Measurements from ENCODE around the gene KIF25. TPM values are rescaled to one million over a fixed set of nuclear protein-coding genes. Genes with fewer than 3 reads are reported as not detected.

The KIF25 gene
- total RNA-seq (2014; rRNA removed; shearing (Covaris generic)), result not detected in 2 replicates

GRCh38 chr6:167997642-167998041 is at the start of gene KIF25:
KIF25 (plus strand) TSS chr6:167997671; CDS start chr6:168029586, 31,915 bp downstream.
- no peak for DNase-seq (ENCODE audit: low read depth)

- no peak for DNase-seq (ENCODE audit: low read depth)
These were observed 49.8 kb upstream of the KIF25 start for GRCh38 chr6:167947716-167948115.

- DNase-seq (ENCODE audit: low read depth), result no peak
These were observed 48.8 kb upstream of the KIF25 start for GRCh38 chr6:167948716-167949115.

GRCh38 chr6:167949121-167949684 is 48.3 kb upstream of the KIF25 start:
- no peak for DNase-seq (ENCODE audit: low read depth)

- DNase-seq (ENCODE audit: low read depth), result no peak
These were observed 45.5 kb upstream of the KIF25 start for GRCh38 chr6:167951781-167952511.

GRCh38 chr6:167952512-167952859 is 45.0 kb upstream of the KIF25 start:
- no peak for DNase-seq (ENCODE audit: low read depth)

- DNase-seq (ENCODE audit: low read depth), result no peak
These were observed 43.9 kb upstream of the KIF25 start for GRCh38 chr6:167953551-167953950.

GRCh38 chr6:167954151-167954550 is 43.3 kb upstream of the KIF25 start:
- no peak for DNase-seq (ENCODE audit: low read depth)

GRCh38 chr6:167956491-167956890 is 41.0 kb upstream of the KIF25 start:
- no peak for DNase-seq (ENCODE audit: low read depth)

GRCh38 chr6:167956983-167957492 is 40.4 kb upstream of the KIF25 start:
- DNase-seq (ENCODE audit: low read depth), result peak; percentile 7

- no peak for DNase-seq (ENCODE audit: low read depth)
These were observed 39.8 kb upstream of the KIF25 start for GRCh38 chr6:167957626-167958025.

- DNase-seq (ENCODE audit: low read depth), result no peak
These were observed 36.9 kb upstream of the KIF25 start for GRCh38 chr6:167960579-167960978.

- no peak for DNase-seq (ENCODE audit: low read depth)
These were observed 34.8 kb upstream of the KIF25 start for GRCh38 chr6:167962711-167963110.

GRCh38 chr6:167963589-167964057 is 33.8 kb upstream of the KIF25 start:
- no peak for DNase-seq (ENCODE audit: low read depth)

GRCh38 chr6:167965592-167966539 is 31.6 kb upstream of the KIF25 start:
- DNase-seq (ENCODE audit: low read depth), result no peak

- no peak for DNase-seq (ENCODE audit: low read depth)
These were observed 30.9 kb upstream of the KIF25 start for GRCh38 chr6:167966540-167966905.

- DNase-seq (ENCODE audit: low read depth), result no peak
These were observed 29.4 kb upstream of the KIF25 start for GRCh38 chr6:167968091-167968490.

- DNase-seq (ENCODE audit: low read depth), result no peak
These were observed 27.2 kb upstream of the KIF25 start for GRCh38 chr6:167970230-167970629.

- no peak for DNase-seq (ENCODE audit: low read depth)
These were observed 25.3 kb upstream of the KIF25 start for GRCh38 chr6:167972193-167972592.

GRCh38 chr6:167973148-167973885 is 24.2 kb upstream of the KIF25 start:
- DNase-seq (ENCODE audit: low read depth), result no peak

GRCh38 chr6:167974640-167975344 is 22.7 kb upstream of the KIF25 start:
- DNase-seq (ENCODE audit: low read depth), result no peak
